Measurements from ENCODE around the gene SLIT1.

SLIT1 gene

DNA sequence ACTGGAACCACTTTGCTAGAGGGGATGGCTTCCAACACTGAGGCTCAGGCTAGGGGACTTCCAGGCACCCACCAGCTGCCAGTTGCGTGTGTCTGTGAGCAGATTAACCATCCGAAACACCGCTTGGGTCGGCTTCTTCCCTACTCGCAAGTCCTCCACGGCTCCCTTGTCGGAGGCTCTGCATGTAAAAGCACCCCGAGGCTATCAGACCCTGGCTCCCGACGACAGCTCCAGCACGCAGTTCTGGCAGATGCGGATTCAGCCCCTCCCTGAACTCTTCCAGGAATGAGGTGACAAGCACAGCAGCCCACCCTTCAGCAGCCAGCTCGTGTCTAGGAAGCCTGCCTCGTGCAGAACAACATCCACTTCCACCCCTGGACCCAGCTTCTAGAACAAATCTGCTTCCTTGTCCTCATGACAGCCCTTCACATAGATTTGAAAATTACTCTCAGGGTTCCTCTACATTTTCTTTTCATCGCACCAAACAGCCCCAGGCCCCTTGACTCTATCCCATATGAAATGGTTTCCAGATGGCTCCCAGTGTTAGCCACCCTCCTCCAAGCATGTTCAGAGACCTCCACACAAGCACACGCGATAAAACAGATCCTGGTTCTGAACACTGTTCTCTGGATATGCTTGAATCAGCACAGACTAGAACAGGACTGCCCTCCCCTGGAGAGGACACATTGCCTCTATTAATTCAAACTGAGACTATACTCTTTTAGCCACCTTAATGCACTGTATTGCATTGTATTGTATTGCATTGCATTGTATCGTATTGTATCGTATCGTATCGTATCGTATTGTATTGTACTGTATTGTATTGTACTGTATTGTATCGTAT, 44.6 kb downstream of the SLIT1 start:
- no peak for DNase-seq

- peak in 1 of 56 donors; percentile 26 for DNase-seq
Observed at GRCh38 chr10:97140049-97140846, 45.5 kb downstream of the SLIT1 start.

DNA sequence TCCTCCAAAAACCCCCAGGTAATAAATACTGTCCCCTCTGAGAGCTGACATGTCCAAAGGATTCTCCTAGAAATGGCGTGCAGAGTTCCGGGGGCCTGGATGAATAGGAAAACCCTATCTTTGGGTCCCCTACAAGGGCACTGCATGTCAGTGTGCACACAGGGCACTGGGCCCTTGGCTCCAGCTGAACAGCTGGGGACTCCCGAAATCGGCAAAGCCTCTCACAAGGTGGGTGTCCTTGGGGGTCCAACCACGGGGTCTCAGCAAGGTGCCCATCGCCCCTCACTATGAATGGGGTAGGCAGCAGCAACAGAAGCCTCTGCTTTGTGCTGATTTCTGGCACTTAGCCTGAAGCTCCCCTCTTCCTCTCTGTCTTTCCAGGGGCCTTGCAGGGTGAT, 46.1 kb downstream of the SLIT1 start:
- DNase-seq = no peak

DNA sequence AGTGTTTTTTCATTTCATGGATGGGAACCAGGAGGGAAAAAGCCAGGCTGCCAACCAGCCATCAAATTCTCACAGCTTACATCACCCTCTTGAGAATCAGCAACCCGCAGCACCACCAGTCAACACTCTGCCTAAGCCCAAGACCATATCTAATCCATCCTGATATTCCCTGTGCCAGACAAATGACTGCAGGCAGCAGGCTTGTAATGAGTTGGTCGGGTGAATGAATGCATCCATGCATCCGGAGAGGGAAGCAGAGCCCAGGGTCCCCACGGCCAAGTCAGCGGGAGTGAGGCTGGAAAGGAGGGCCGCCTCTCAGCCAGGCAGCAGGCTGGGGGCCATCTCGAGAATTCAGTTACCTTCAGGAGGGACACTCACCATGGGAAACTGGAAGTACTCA, 46.9 kb downstream of the SLIT1 start:
- DNase-seq = no peak

- no peak for DNase-seq
Observed at GRCh38 chr10:97138174-97138573, 47.6 kb downstream of the SLIT1 start.

DNA sequence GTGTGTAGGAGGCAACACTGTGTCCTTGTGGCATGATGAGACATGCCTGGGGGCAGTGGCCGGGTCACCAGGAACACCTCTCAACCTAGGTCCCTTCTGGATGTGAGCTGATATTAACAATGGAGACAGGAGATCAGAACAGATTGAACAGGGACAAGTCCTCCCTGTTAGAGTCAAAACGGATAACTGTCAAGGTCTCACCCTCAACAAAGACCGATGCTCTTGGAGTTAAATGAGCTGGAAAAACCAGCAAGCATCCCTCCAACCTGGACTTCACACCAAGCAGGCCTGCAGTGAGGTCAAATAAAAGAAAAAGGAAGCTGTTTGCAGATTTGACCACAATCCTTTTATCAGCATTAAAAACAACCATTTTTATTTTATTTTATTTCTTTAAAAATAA, 49.0 kb downstream of the SLIT1 start:
- DNase-seq = no peak

DNA sequence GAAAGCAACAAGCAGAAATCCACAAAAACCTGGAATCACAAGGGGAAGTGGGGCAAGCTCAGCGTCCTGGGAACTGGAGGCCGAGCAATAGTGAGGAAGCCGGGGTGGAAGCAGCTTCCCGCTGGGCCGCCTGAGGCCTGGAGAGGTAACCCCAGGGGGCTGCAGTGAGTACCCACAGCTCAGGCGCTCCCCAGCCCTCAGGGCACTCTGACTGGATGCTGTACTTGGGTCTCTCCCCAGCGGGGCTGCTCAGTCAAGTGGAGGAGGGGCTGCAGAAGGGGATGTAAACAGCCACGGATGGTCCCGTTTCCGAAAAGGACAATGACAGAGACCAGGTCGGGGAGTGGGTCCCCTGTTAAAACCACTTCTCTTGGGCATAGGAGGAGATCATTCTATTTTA, 50.3 kb downstream of the SLIT1 start:
- DNase-seq = no peak

- no peak for DNase-seq
Observed at GRCh38 chr10:97134983-97135382, 50.8 kb downstream of the SLIT1 start.

GRCh38 chr10:97134110-97134509, 51.6 kb downstream of the SLIT1 start:
- DNase-seq = peak in 2 of 56 donors; percentile 7 to 11

GRCh38 chr10:97132273-97132672, 53.5 kb downstream of the SLIT1 start:
- no peak for DNase-seq

- DNase-seq = peak in 5 of 56 donors; percentile 16 to 48 (median 17)
Observed at GRCh38 chr10:97131666-97132065, 54.1 kb downstream of the SLIT1 start.

- peak in 5 of 56 donors; percentile 12 to 44 (median 19) for DNase-seq
Observed at GRCh38 chr10:97131181-97131628, 54.6 kb downstream of the SLIT1 start.

DNA sequence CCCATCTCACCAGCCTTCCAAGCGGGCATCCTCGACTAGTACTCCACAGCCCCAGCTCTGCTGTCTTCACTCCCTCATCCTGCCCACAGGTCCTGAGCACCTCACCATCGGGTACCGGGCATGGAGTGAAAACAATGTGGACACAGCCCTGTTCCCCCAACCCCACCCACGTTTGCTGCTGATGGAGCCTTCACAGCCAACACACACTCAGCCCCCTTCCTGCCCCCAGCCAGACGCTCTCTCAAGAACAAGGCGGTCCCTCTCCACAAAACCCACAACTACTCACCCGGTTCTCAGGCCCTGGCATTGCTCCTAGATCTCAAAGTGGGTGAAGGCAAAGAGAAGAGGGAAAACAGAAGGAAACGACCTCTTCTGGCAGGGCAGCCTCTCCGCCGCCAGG, 56.1 kb downstream of the SLIT1 start:
- DNase-seq = peak in 16 of 56 donors; percentile 18 to 62 (median 39)

- peak in 11 of 56 donors; percentile 13 to 40 (median 23) for DNase-seq
Observed at GRCh38 chr10:97128516-97129154, 57.1 kb downstream of the SLIT1 start.

DNA sequence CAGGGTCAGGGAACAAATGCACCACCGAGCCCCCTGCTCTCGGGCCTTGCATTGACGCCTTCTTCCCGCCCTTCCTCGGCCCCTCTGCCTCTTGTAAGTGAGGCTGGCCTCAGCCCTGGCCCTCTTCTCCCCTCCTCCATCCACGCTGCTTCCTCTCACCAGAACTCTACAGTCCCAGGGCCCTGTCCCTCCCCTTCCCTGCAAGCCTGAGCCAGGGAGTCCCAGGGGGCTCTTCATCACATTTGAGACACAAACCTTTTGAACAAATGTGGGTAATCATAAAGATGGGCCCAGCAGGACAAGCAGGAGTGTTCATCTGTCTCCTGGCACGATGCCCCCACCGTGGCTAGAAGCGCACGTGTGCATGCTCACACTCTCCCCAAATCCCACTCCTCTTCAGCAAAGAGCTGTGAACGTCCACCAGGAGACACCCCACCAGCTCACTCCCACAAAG, 57.7 kb downstream of the SLIT1 start:
- DNase-seq = no peak

- no peak for DNase-seq
Observed at GRCh38 chr10:97127509-97127908, 58.2 kb downstream of the SLIT1 start.

DNA sequence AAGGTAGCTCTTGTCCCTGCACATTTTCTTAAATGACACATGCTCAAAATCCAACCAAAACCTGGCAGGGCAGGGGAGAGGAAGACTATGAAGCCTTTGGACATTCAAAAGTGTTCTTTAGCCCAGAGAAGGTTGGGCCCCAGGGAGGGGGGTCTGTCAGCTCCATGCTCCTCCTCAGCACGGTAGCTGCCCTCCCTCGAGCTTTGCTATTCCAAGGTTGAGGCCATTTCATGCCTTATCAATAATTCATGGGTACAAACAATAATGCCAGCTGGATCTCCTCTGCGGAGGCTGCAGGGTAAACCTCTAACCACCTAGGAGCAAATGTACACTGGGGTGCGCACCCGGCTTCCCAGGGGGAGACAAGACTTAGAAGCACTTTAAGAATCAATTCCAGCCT, 61.5 kb downstream of the SLIT1 start:
- DNase-seq = no peak

DNA sequence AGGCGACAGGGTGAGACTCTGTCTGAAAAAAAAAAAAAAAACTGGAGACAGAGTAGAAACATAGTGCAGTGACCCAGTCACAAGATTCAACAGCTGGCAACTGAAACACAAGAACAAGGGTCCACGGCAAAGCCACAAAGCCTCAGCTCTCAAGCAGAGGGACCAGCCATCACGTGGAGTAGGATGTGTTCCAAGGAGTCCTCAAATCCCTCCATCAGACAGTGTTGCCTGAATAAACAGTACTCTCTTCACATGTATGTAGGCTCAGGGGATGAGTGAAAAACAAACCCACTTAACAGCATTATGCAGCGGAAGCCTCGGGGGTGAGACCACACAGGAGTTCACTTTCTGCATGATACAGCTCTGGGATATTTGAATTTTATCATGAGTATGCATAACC, 62.0 kb downstream of the SLIT1 start:
- peak in 4 of 56 donors; percentile 8 to 24 (median 16) for DNase-seq

DNA sequence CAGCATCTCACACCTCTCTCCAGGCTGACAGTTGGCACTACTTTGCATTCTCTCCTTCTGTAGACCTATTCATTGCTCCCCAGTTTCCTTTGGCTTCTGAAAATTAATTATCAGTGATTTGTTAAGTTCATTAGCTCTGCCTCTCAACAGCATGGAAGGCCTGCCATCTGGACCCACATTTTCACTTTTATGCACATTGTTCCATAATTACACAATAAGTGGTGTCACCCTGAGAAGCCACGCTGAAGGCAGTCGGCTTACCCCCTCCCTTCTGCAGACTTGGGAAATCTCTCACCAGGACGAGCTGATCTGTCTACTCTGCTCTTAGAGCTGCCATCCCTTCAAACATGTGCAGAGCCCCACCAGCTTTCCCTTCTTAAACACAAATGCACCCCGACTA, 64.7 kb downstream of the SLIT1 start:
- no peak for DNase-seq

- DNase-seq = no peak
Observed at GRCh38 chr10:97120370-97120769, 65.4 kb downstream of the SLIT1 start.

DNA sequence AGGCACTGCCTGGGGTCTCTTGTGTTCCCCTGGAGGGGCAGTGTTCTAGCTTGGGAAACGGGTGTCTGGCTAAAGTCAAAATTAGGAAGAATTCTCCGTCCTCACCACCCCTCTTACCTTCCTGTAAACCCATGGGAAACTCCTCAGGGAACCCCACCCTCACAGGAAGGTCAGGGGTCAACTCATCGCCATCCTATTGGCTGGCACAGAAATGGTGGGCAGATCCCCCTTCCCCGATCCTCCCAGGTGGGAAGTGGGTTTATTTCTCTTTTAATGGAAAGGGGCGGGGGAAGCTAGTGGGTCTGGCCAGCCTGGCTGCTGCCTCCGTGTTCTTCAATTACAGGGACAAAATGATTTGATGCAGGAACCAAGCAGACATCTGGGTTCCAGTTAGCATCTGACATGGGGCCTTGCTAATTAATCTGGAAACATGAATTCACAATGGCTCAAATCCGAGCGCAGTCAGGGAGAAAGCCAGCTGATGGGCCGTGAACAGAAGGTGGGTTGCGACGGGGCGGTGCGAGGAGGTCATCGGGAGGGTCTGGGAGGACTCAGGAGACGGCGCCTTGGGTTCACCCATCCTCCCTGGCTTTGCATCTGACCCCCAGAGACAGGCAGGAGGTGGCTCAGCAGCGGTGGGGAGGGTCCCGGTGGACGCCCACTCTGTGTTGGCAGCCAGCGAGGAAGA, 66.6 kb downstream of the SLIT1 start:
- DNase-seq = no peak
